ENCODE measurements around the gene DDX28. TPM values are rescaled to one million over a fixed set of nuclear protein-coding genes. Genes with fewer than 3 reads are reported as not detected.
"Not testable (repeated sequence)": the region's sequence is repeated elsewhere in the genome, so short reads cannot be mapped to it uniquely, and the experiment has no call there.

Gene DDX28
- total RNA-seq, 1 experiment from 2014 or later: 13.4 TPM

DNA sequence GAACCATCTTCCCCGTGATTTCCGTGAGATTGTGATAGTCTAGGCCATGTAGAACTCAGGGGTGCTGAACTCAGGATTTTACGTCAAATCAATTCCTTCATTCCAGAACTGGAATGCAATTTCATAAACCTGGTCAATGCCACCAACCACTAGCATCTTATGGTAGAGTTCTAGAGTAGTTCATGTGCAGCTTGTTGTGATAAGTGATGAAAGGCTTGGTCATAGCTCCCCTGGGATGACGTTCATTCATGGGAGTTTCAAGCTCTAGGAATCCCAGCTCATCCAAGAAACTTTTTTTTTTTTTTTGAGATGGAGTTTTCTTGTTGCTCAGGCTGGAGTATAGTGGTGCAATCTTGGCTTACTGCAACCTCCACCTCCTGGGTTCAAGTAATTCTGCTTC, 20.0 kb downstream of the DDX28 start:
- DNase-seq (no peak), ATAC-seq (no peak)
- Histone ChIP-seq H3K79me2 (ENCODE audit: low read length) (no peaks in the 10 kb centered on the region), H3K36me3 (ENCODE audit: low read depth, low read length) (no peaks in the 10 kb centered on the region), H4K20me1 (ENCODE audit: low read length) (no peaks in the 10 kb centered on the region), H3K4me1 (ENCODE audit: insufficient read depth, low read length) (no peaks in the 10 kb centered on the region), H3K4me2 (ENCODE audit: low read length) (no peak overlapping the region), H3K4me3 (ENCODE audit: low read length) (no peak overlapping the region), H3K9me2 (replicated peaks; ENCODE audit: low read length) (no peaks in the 10 kb centered on the region), H2AFZ (ENCODE audit: low read length) (no peak overlapping the region), H3F3A (ENCODE audit: low read length, unreplicated experiment) (no peaks in the 10 kb centered on the region), H3K27me3 (ENCODE audit: low read length) (no peaks in the 10 kb centered on the region), H3K9ac (ENCODE audit: low read length) (no peak overlapping the region), H3K9me3 (ENCODE audit: low read length) (no peaks in the 10 kb centered on the region), H3K27ac (ENCODE audit: low read length) (no peak overlapping the region)
- ChIA-PET CTCF (no interaction called here), POLR2A (ENCODE audit: unreplicated experiment) (no interaction called here)
- intact Hi-C loops (cut with micrococcal nuclease): no loop called here
- no TSS peak for BruUV-seq (replicated peaks)
- TF ChIP-seq EZH2 (IDR thresholded peaks at IDR 0.05; ENCODE audit: low read length, unreplicated experiment) (no peak), EZH2phosphoT487 (IDR thresholded peaks at IDR 0.05; ENCODE audit: borderline replicate concordance, low read length) (no peak)
- TF ChIP-seq, protein P1, sequence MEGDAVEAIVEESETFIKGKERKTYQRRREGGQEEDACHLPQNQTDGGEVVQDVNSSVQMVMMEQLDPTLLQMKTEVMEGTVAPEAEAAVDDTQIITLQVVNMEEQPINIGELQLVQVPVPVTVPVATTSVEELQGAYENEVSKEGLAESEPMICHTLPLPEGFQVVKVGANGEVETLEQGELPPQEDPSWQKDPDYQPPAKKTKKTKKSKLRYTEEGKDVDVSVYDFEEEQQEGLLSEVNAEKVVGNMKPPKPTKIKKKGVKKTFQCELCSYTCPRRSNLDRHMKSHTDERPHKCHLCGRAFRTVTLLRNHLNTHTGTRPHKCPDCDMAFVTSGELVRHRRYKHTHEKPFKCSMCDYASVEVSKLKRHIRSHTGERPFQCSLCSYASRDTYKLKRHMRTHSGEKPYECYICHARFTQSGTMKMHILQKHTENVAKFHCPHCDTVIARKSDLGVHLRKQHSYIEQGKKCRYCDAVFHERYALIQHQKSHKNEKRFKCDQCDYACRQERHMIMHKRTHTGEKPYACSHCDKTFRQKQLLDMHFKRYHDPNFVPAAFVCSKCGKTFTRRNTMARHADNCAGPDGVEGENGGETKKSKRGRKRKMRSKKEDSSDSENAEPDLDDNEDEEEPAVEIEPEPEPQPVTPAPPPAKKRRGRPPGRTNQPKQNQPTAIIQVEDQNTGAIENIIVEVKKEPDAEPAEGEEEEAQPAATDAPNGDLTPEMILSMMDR (conservative IDR thresholded peaks at IDR 0.05; ENCODE audit: low read depth, low read length): no peak

DNA sequence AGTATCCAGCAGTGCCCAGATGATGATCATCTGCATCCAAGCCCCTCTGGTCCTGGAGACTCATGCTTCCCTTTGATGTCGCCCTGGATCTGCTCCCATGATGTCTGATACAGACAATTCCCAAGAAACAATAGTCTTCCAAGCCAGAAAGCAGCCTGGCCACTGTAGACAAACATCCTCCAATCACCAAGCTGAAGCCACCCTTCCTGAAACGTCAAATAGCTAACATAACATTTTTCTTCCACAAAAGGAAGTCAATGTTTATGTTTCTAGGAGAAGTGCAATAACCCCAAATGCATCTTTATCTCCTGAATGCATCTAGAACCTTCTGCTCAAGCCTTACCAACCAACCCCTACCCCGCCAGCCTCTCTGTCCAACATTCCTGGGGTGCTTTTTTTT, 22.6 kb downstream of the DDX28 start:
- Histone ChIP-seq H3F3A (ENCODE audit: low read length, unreplicated experiment) (no peaks in the 10 kb centered on the region), H3K4me2 (ENCODE audit: low read length) (no peak overlapping the region), H2AFZ (ENCODE audit: low read length) (no peak overlapping the region), H3K79me2 (ENCODE audit: low read length) (no peaks in the 10 kb centered on the region), H3K27ac (ENCODE audit: low read length) (no peak overlapping the region), H3K27me3 (ENCODE audit: low read length) (no peaks in the 10 kb centered on the region), H3K36me3 (ENCODE audit: low read depth, low read length) (no peaks in the 10 kb centered on the region), H4K20me1 (ENCODE audit: low read length) (no peaks in the 10 kb centered on the region), H3K4me3 (ENCODE audit: low read length) (no peak overlapping the region), H3K9ac (ENCODE audit: low read length) (no peak overlapping the region), H3K9me2 (replicated peaks; ENCODE audit: low read length) (no peaks in the 10 kb centered on the region), H3K9me3 (ENCODE audit: low read length) (no peaks in the 10 kb centered on the region), H3K4me1 (ENCODE audit: insufficient read depth, low read length) (no peaks in the 10 kb centered on the region)
- no TSS peak for BruUV-seq (replicated peaks)
- TF ChIP-seq, protein P1 (conservative IDR thresholded peaks at IDR 0.05; ENCODE audit: low read depth, low read length): no peak
- TF ChIP-seq EZH2 (IDR thresholded peaks at IDR 0.05; ENCODE audit: low read length, unreplicated experiment) (no peak), EZH2phosphoT487 (IDR thresholded peaks at IDR 0.05; ENCODE audit: borderline replicate concordance, low read length) (no peak)
- ATAC-seq (no peak), DNase-seq (no peak)
- CTCF ChIA-PET: no interaction called here
- intact Hi-C loops (cut with micrococcal nuclease): no loop called here
- POLR2A ChIA-PET (ENCODE audit: unreplicated experiment): no interaction called here

DNA sequence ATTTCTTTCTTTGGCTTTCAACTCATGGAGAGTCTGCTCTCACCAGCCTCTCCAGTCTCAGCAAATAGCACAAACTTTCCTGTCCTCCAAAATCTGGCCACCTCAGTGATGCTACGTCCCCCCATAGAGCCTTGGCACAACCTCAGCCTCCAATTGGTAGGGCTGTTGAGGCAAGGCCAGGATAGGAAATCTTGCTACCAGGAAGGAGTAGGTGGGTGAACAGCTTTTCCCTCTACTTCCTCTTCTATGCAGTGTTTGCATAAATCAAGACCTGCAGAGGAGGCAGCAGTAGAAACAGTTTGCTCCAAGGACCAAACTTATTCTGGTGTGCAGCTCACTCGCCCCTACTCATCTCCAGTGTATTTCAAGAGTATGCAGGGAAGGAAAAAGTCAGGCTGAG, 23.0 kb downstream of the DDX28 start:
- Histone ChIP-seq H3K27ac (ENCODE audit: low read length) (no peak overlapping the region), H3K9ac (ENCODE audit: low read length) (no peak overlapping the region), H3K9me2 (replicated peaks; ENCODE audit: low read length) (no peaks in the 10 kb centered on the region), H3K79me2 (ENCODE audit: low read length) (no peaks in the 10 kb centered on the region), H2AFZ (ENCODE audit: low read length) (no peak overlapping the region), H3F3A (ENCODE audit: low read length, unreplicated experiment) (no peaks in the 10 kb centered on the region), H3K9me3 (ENCODE audit: low read length) (no peaks in the 10 kb centered on the region), H3K4me3 (ENCODE audit: low read length) (no peak overlapping the region), H3K27me3 (ENCODE audit: low read length) (no peaks in the 10 kb centered on the region), H4K20me1 (ENCODE audit: low read length) (no peaks in the 10 kb centered on the region), H3K4me2 (ENCODE audit: low read length) (no peak overlapping the region), H3K4me1 (ENCODE audit: insufficient read depth, low read length) (no peaks in the 10 kb centered on the region), H3K36me3 (ENCODE audit: low read depth, low read length) (no peaks in the 10 kb centered on the region)
- DNase-seq (no peak), ATAC-seq (no peak)
- BruUV-seq (replicated peaks): no TSS peak
- CTCF ChIA-PET: no interaction called here
- intact Hi-C loops (cut with micrococcal nuclease): no loop called here
- POLR2A ChIA-PET (ENCODE audit: unreplicated experiment): no interaction called here
- TF ChIP-seq EZH2phosphoT487 (IDR thresholded peaks at IDR 0.05; ENCODE audit: borderline replicate concordance, low read length) (no peak), EZH2 (IDR thresholded peaks at IDR 0.05; ENCODE audit: low read length, unreplicated experiment) (no peak)
- TF ChIP-seq, protein P1 (conservative IDR thresholded peaks at IDR 0.05; ENCODE audit: low read depth, low read length): no peak

DNA sequence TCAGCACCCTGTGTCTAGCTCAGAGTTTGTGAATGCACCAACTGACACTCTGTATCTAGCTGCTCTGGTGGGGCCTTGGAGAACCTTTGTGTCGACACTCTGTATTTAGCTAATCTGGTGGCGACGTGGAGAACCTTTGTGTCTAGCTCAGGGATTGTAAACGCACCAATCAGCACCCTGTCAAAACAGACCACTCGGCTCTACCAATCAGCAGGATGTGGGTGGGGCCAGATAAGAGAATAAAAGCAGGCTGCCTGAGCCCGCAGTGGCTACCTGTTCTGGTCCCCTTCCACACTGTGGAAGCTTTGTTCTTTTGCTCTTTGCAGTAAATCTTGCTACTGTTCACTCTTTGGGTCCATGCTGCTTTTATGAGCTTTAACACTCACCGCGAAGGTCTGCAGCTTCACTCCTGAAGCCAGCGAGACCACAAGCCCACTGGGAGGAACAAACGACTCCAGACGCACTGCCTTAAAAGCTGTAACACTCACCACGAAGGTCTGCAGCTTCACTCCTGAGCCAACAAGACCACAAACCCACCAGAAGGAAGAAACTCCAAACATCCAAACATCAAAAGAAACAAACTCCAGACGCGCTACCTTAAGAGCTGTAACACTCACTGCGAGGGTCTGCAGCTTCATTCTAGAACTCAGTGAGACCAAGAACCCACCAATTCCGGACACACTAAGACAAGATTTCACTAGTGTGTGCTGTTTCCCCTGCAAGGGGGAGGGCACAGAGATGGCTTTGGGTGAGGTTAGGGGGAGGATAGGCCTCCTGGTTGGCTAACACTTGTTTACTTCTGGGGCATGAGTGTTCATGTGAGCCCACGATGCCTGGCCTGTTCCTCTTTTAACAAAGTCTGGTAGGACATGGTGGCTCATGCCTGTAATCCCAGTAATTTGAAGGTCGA, 24.0 kb downstream of the DDX28 start, which contains the start of gene DPEP2:
Gene DPEP2 (minus strand): TSS at position 706 of the 910 bp plus-strand sequence. CDS start 6,272 bp downstream, outside the sequence.
- H2AFZ ChIP-seq (ENCODE audit: low read length); H3K27me3 ChIP-seq (ENCODE audit: low read length); H3K4me1 ChIP-seq (ENCODE audit: insufficient read depth, low read length); CTCF ChIA-PET; H3K79me2 ChIP-seq (ENCODE audit: low read length); H3K9me3 ChIP-seq (ENCODE audit: low read length); H4K20me1 ChIP-seq (ENCODE audit: low read length); H3K4me2 ChIP-seq (ENCODE audit: low read length); H3K4me3 ChIP-seq (ENCODE audit: low read length); H3K9me2 ChIP-seq (replicated peaks; ENCODE audit: low read length); intact Hi-C loops (cut with micrococcal nuclease); H3K9ac ChIP-seq (ENCODE audit: low read length); DNase-seq; BruUV-seq (replicated peaks); H3K36me3 ChIP-seq (ENCODE audit: low read depth, low read length); ATAC-seq; H3K27ac ChIP-seq (ENCODE audit: low read length); POLR2A ChIA-PET (ENCODE audit: unreplicated experiment); H3F3A ChIP-seq (ENCODE audit: low read length, unreplicated experiment): not testable (repeated sequence)
